NOMO-1 treated with DMSO at 0.1 percent for 48 hours (cell line): Measurements from ENCODE around the gene IQUB.
"Not testable (repeated sequence)": the region's sequence is repeated elsewhere in the genome, so short reads cannot be mapped to it uniquely, and the experiment has no call there.

Experiments
- DNase-seq: peaks from one replicate; lab custom pipeline; 2025; ENCODE audit not compliant: unreplicated experiment; lab: John Stamatoyannopoulos, UW

Gene IQUB

DNA sequence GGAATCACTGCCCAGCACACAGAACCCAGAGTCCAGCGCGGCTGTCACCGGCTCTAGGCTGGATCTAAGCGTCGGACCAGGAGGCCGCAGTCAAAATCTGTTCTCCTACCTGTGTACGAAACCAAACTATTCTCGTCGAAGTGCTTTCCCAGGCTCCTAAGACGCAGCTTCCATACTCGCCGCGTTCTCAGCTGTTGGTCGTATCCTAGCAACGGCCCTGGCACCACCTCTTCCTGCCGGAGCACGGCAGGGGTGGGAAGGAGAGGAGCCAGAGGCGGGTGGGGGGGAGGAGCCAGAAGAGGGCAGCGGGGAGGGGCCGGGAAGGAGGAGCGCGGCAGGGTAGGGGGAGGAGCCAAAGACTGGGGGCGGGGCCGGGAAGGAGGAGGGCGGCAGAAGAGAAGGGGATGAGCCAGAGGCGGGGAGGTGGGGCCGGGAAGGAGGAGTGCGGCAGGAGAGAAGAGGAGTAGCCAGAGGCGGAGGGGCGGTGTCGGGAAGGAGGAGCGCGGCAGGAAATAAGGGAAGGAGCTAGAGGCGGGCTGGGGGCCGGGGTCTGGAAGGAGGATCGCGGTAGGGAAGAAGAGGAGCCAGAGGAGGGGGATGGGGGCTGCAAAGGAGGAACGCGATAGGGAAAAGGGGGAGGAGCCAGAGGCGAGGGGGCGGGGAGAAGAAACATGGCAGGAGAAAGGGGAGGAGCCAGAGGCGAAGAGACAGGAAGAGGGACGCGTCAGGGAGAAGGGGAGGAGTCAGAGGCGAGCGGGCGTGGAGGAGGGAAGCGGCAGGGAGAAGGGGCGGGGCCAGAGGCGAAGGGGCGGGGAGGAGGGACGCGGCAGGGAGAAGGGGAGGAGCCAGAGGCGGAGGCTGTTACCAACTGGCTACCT lies at the start of gene IQUB:
TSS of gene IQUB (minus strand) at position 213 of the 878 bp plus-strand sequence. CDS start 22,255 bp downstream, outside the sequence.
- peak; percentile 80 for DNase-seq

- no peak for DNase-seq
Measured at GRCh38 chr7:123583821-123584220, 49.4 kb upstream of the IQUB start.

- no peak for DNase-seq
Measured at GRCh38 chr7:123581162-123581459, 46.7 kb upstream of the IQUB start.

- no peak for DNase-seq
Measured at GRCh38 chr7:123580406-123581161, 46.2 kb upstream of the IQUB start.

DNA sequence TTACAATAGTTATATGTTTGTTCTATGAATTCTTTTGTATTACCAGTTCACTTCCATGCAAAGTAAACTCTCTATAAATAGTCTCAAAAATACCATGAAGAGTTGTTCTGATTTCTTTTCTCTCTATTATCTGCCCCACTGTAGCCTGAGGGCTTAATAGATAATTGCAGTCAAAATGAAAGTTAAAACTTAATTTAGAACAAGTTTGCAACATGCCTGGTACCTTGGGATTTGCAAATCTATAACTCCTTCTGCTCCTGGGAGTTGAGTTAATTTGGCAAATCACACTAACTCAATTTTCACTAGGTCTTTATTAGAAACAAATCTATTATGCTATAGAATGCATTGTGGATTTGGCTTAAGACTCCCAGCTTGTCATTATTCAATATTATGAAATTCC lies 45.0 kb upstream of the IQUB start:
- no peak for DNase-seq

DNA sequence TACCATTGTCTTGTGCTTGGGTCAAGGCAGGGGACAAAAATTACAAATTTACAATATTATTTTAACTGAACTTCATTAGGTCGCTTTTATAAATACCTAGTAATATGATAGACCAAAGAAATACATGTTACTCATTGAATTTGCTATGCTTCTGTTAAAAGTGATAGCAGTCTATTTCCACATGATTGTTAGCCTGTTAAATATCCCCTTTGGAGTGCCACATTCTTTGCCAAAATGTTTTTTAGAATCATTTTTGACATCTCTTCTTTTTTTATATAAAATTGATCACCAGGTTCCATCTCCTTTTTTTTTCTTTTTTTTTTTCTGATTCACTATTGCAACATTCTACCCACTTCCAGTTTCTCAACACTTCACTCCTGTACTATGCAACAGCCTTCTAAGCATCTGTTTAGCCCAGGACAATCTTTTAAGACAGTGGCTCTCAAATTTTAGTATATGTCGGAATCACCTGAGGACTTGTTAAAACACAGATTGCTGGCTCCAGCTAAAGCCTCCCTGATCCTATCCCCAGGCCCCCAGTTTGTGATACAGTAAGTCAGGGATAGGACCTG lies 39.6 kb upstream of the IQUB start:
- no peak for DNase-seq

GRCh38 chr7:123573341-123573740 lies 38.9 kb upstream of the IQUB start:
- no peak for DNase-seq

- DNase-seq: no peak
Measured at GRCh38 chr7:123571684-123572083, 37.3 kb upstream of the IQUB start.

DNA sequence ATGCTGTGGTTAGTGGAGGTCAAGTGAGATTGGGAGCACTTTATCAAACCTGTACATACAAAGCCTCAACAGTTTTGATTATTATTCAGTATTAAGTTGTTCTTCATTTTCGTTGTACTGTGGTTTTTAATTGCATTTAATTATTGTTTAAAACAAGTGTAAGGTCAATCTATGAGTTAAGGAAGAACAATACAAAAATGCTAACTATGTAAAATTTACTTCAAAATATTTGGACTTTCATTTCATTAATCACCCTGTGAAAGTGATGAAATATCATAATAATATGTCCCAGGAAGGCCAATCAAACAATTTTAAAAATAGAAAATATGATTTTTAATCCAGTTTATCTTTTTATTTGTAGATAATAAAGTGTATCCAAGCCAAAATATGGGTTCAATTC lies 36.8 kb upstream of the IQUB start:
- no peak for DNase-seq

- no peak for DNase-seq
Measured at GRCh38 chr7:123570390-123571182, 36.2 kb upstream of the IQUB start.

- no peak for DNase-seq
Measured at GRCh38 chr7:123569352-123570010, 35.1 kb upstream of the IQUB start.

DNA sequence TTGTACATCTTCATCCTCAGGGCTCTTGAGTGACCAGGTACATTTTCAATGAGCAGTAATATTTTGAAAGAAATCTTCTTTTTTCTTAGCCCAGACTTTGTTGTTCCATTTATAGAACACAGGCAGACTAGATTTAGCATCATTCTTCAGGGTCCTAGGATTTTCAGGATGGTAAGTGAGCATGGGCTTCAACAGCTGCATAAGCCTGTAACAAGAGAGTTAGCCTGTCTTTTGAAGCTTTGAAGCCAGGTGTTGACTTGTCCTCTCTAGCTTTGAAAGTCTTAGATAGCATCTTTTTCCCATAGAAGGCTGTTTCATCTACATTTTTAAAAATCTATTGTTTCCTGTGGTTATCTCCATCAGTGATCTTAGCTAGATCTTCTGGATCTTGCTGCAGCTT lies 27.7 kb upstream of the IQUB start:
- no peak for DNase-seq

DNA sequence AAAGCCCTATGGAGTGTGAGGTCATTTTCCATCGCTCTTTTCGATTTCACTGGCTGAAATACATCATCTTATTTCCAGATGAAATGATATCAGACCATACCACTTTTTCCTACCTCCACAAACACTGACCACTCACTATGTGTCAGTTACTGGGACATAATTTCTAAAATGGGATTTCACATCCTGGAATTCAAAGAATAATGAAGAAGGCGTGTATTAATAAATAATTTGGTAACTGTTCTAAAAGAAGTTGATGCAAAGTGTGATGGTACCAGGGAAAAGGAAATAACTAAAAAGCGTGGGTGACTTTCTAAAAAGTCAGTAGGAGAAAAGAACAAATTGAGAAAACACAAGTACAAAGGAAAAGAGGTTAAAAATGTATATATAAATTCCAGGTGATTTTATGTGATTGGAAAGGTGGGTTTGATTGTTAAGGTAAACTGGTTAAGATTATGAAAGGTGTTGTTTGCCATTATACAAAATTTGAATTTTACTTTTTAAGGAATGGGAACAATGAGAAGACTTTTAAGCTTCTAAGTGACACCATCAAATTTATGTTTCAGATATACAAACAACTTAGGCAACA lies 24.0 kb upstream of the IQUB start:
- no peak for DNase-seq

GRCh38 chr7:123557398-123558288 lies 23.2 kb upstream of the IQUB start, which contains the start of gene NDUFA5:
NDUFA5 (minus strand) TSS chr7:123557818; CDS start chr7:123557795, 23 bp downstream.
- DNase-seq: peak; percentile 87

GRCh38 chr7:123557016-123557397 lies 22.6 kb upstream of the IQUB start:
- DNase-seq: no peak

GRCh38 chr7:123555484-123555883 lies 21.1 kb upstream of the IQUB start:
- no peak for DNase-seq

DNA sequence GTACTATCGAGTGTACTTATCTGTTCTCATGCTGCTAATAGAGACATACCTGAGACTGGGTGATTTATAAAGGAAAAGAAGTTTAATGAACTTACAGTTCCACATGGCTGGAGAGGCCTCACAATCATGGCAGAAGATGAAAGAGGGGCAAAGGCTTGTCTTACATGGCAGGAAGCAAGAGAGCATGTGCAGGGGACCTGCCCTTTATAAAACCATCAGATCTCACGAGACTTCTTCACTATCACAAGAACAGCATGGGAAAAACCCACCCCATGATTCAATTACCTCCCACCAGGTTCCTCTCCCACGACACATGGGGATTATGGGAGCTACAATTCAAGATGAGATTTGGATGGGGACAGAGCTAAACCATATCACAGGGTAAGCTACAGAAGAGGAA lies 18.8 kb upstream of the IQUB start:
- DNase-seq: no peak

DNA sequence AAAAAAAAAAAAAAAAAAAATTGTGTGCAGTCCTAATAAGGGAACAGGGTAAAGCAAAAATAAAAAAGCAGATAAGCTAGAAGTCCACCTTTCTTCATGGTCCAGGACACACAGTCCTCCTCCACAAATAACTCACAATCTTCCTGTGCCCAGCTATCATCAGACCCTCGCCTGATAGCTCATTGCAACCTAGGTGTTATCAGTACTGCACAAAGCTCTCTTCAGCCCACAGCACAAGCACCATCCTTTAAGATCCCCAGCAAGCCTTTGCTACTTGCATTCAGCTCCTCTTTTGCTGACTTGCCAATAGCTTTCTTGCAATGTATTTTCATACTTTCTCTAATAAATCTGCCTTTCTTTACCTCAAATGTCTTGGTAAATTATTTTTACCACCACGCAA lies 18.2 kb upstream of the IQUB start:
- DNase-seq: no peak

DNA sequence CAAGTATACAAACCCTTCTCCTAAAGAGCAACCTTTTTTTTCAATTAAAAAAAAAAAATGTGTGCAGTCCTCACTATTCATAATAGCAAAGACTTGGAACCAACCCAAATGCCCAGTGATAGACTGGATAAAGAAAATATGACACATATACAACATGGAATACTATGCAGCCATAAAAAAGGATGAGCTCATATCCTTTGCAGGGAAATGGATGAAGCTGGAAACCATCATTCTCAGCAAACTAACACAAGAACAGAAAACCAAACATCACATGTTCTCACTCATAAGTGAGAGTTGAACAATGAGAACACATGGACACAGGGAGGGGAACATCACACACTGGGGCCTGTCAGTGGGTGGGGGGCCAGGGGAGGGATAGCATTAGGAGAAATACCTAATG lies 17.7 kb upstream of the IQUB start:
- not testable (repeated sequence) for DNase-seq
